Measurements from ENCODE around the gene FAM209A.
"Not testable (repeated sequence)": the region's sequence is repeated elsewhere in the genome, so short reads cannot be mapped to it uniquely, and the experiment has no call there.

The FAM209A gene

GRCh38 chr20:56542489-56543030, 18.0 kb downstream of the FAM209A start:
- no peak for DNase-seq

GRCh38 chr20:56551571-56551970, 27.0 kb downstream of the FAM209A start:
- DNase-seq = no peak

- no peak for DNase-seq
Observed at GRCh38 chr20:56552911-56553629, 28.5 kb downstream of the FAM209A start.

- no peak for DNase-seq
Observed at GRCh38 chr20:56554869-56555268, 30.3 kb downstream of the FAM209A start.

GRCh38 chr20:56558968-56559367, 34.4 kb downstream of the FAM209A start:
- no peak for DNase-seq

GRCh38 chr20:56564526-56564925, 40.0 kb downstream of the FAM209A start:
- not testable (repeated sequence) for DNase-seq

GRCh38 chr20:56565511-56565910, 41.0 kb downstream of the FAM209A start:
- DNase-seq = no peak

GRCh38 chr20:56566621-56567020, 42.1 kb downstream of the FAM209A start:
- DNase-seq = no peak

- no peak for DNase-seq
Observed at GRCh38 chr20:56570832-56571231, 46.3 kb downstream of the FAM209A start.

GRCh38 chr20:56572172-56572571, 47.6 kb downstream of the FAM209A start:
- DNase-seq = no peak

- no peak for DNase-seq
Observed at GRCh38 chr20:56573986-56574385, 49.4 kb downstream of the FAM209A start.

GRCh38 chr20:56574531-56575142, 50.1 kb downstream of the FAM209A start:
- DNase-seq = no peak

- DNase-seq = no peak
Observed at GRCh38 chr20:56575157-56575556, 50.6 kb downstream of the FAM209A start.
